Gastroesophageal sphincter (tissue), 4 donors: Measurements from ENCODE around the gene TPGS2. TPM values are rescaled to one million over a fixed set of nuclear protein-coding genes. Genes with fewer than 3 reads are reported as not detected.

Experiments
- ATAC-seq: fragments of 150-250 bp; one replicate; pipeline ENCODE4 v1.9.1; 2016; ENCODE audit warnings: mild to moderate bottlenecking, moderate library complexity
- H3K27ac ChIP-seq, 4 donors: fragments of 200-600 bp; sonication (generic) in 3 of 4; 1 replicate in 3 of 4; 2 replicates in 1 of 4; pipeline ENCODE4 v1.5.1; 2016 to 2019
- H3K27me3 ChIP-seq: fragments of 200-600 bp; sonication (generic); one replicate; pipeline ENCODE4 v1.5.1; 2019
- H3K36me3 ChIP-seq, 2 donors: fragments of 200-600 bp; sonication (generic); one replicate each; pipeline ENCODE4 v1.5.1; 2019; ENCODE audit warnings: control low read depth in 1 of 2
- H3K4me1 ChIP-seq, 3 donors: fragments of 200-600 bp; sonication (generic); 1 replicate in 2 of 3; 2 replicates in 1 of 3; pipeline ENCODE4 v1.5.1; 2016 to 2019; ENCODE audit warnings: control low read depth in 2 of 3
- H3K4me3 ChIP-seq, 2 donors: fragments of 200-600 bp; sonication (generic); one replicate each; pipeline ENCODE4 v1.5.1; 2019; ENCODE audit warnings: mild to moderate bottlenecking in 1 of 2, moderate library complexity in 1 of 2
- H3K9me3 ChIP-seq, 3 donors: fragments of 200-600 bp; sonication (generic); one replicate each; pipeline ENCODE4 v1.5.1; 2017 to 2019; ENCODE audit warnings: control low read depth in 2 of 3
- EP300 ChIP-seq: sonication (generic); formaldehyde crosslinking; IDR thresholded peaks from one replicate; pipeline ENCODE4 v1.6.1; 2017; ENCODE audit warnings: antibody characterized with exemption, mild to moderate bottlenecking
- POLR2A ChIP-seq, 2 donors: fragments of 450-650 bp; IDR thresholded peaks; one replicate each; pipeline ENCODE4 v1.6.1; 2017; ENCODE audit warnings: antibody characterized with exemption in 2 of 2, mild to moderate bottlenecking in 2 of 2, moderate library complexity in 1 of 2
- POLR2AphosphoS5 ChIP-seq: sonication (generic); formaldehyde crosslinking; IDR thresholded peaks from one replicate; pipeline ENCODE4 v1.6.1; 2017; ENCODE audit warnings: antibody characterized with exemption
- WGBS, 2 donors: methylation state at CpG; one replicate each; pipeline ENCODE4 v1.1.5; 2018; ENCODE audit warnings: low coverage in 1 of 2; 5-methylcytosine and 5-hydroxymethylcytosine counted together
- total RNA-seq, 4 donors: library from RNA; depleted of rRNA; stranded (reverse); fragments of >200 nt; gene quantifications; one replicate each; pipeline ENCODE4 v1.1.0, GENCODE V29; 2016
- TF ChIP-seq, protein P1 (sequence below), 4 experiments: fragments of 200-600 bp in 2 of 4; fragments of 450-650 bp in 2 of 4; sonication (generic) in 1 of 4; IDR thresholded peaks; one replicate each; pipeline ENCODE4 v1.5.1; 2017 to 2019; ENCODE audit warnings: antibody characterized with exemption in 4 of 4, mild to moderate bottlenecking in 2 of 4, moderate library complexity in 2 of 4

Gene TPGS2
- total RNA-seq, 4 donors from 2014 or later, result 56.8 to 226 (median 73.4) TPM

- Histone ChIP-seq H3K36me3 (peaks cover 0 to 36% of the 10 kb centered on the region in 2 donors), H3K27ac (no peak overlapping the region), H3K9me3 (no peaks in the 10 kb centered on the region), H3K4me1 (peaks cover 0 to 7% (median 0%) of the 10 kb centered on the region in 3 donors), H3K27me3 (no peaks in the 10 kb centered on the region), H3K4me3 (no peak overlapping the region)
- 65 to 76% methylated on average over 1 of the region's 1 CpG for WGBS, 2 donors
- no peak for ATAC-seq
- TF ChIP-seq POLR2AphosphoS5 (no peak), POLR2A (IDR thresholded peaks at IDR 0.05) (no peak), EP300 (no peak)
- TF ChIP-seq, protein P1, sequence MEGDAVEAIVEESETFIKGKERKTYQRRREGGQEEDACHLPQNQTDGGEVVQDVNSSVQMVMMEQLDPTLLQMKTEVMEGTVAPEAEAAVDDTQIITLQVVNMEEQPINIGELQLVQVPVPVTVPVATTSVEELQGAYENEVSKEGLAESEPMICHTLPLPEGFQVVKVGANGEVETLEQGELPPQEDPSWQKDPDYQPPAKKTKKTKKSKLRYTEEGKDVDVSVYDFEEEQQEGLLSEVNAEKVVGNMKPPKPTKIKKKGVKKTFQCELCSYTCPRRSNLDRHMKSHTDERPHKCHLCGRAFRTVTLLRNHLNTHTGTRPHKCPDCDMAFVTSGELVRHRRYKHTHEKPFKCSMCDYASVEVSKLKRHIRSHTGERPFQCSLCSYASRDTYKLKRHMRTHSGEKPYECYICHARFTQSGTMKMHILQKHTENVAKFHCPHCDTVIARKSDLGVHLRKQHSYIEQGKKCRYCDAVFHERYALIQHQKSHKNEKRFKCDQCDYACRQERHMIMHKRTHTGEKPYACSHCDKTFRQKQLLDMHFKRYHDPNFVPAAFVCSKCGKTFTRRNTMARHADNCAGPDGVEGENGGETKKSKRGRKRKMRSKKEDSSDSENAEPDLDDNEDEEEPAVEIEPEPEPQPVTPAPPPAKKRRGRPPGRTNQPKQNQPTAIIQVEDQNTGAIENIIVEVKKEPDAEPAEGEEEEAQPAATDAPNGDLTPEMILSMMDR (IDR thresholded peaks at IDR 0.05), result no peak
Observed at GRCh38 chr18:36835927-36836326, 7.1 kb upstream of the TPGS2 start.

GRCh38 chr18:36833120-36833519, 4.3 kb upstream of the TPGS2 start:
- Histone ChIP-seq H3K27me3 (no peaks in the 10 kb centered on the region), H3K4me3 (no peak overlapping the region), H3K36me3 (peaks cover 0 to 15% of the 10 kb centered on the region in 2 donors), H3K27ac (no peak overlapping the region), H3K9me3 (no peaks in the 10 kb centered on the region), H3K4me1 (peaks cover 0 to 19% (median 0%) of the 10 kb centered on the region in 3 donors)
- ATAC-seq, result no peak
- 84 to 100% methylated on average over 1 to 2 of the region's 2 CpGs for WGBS, 2 donors
- no peak for TF ChIP-seq EP300
- TF ChIP-seq, protein P1 (IDR thresholded peaks at IDR 0.05), result no peak
- no peak for TF ChIP-seq POLR2A (IDR thresholded peaks at IDR 0.05)
- TF ChIP-seq POLR2AphosphoS5, result no peak

DNA sequence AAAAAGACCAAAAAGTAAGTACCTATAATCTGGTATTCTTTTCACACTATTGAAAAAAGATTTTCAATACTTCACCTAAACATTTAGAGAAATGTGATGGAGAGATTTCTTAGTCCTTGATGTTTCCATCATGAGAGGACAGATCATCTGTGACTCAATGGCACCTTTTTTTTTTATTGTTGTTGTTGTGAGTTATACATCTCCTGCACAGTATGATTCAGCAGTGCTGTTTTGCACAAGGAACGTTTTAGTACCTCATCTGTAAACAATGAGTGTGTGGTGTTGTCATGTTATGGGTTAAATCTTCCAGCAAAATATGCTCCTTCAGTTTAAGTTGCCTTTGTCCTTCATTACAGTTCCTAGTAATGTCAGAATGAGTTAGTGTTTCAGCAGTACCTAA, 2.3 kb upstream of the TPGS2 start:
- Histone ChIP-seq H3K36me3 (peaks cover 0 to 14% of the 10 kb centered on the region in 2 donors), H3K9me3 (no peaks in the 10 kb centered on the region), H3K4me3 (no peak overlapping the region), H3K27ac (no peak overlapping the region), H3K4me1 (peaks cover 0 to 29% (median 0%) of the 10 kb centered on the region in 3 donors), H3K27me3 (no peaks in the 10 kb centered on the region)
- WGBS, 2 donors, result 17 to 33% methylated on average over 1 of the region's 1 CpG
- TF ChIP-seq POLR2AphosphoS5 (no peak), EP300 (no peak)
- TF ChIP-seq, protein P1 (IDR thresholded peaks at IDR 0.05), result no peak
- ATAC-seq, result no peak

- Histone ChIP-seq H3K27ac (peak overlapping the region in 3 of 4 donors; percentile 89 to 93 (median 90)), H3K27me3 (no peaks in the 10 kb centered on the region), H3K36me3 (peaks cover 0 to 4% of the 10 kb centered on the region in 2 donors), H3K4me1 (peaks cover 0 to 29% (median 0%) of the 10 kb centered on the region in 3 donors), H3K4me3 (peak overlapping the region; percentile 51 to 70), H3K9me3 (no peaks in the 10 kb centered on the region)
- WGBS, 2 donors, result 11 to 14% methylated on average over 1 of the region's 1 CpG
- no peak for ATAC-seq
- TF ChIP-seq, protein P1 (IDR thresholded peaks at IDR 0.05), result no peak
- no peak for TF ChIP-seq POLR2AphosphoS5
- no peak for TF ChIP-seq EP300
- TF ChIP-seq POLR2A (IDR thresholded peaks at IDR 0.05), result no peak
Observed at GRCh38 chr18:36830158-36830495, 1.3 kb upstream of the TPGS2 start.

DNA sequence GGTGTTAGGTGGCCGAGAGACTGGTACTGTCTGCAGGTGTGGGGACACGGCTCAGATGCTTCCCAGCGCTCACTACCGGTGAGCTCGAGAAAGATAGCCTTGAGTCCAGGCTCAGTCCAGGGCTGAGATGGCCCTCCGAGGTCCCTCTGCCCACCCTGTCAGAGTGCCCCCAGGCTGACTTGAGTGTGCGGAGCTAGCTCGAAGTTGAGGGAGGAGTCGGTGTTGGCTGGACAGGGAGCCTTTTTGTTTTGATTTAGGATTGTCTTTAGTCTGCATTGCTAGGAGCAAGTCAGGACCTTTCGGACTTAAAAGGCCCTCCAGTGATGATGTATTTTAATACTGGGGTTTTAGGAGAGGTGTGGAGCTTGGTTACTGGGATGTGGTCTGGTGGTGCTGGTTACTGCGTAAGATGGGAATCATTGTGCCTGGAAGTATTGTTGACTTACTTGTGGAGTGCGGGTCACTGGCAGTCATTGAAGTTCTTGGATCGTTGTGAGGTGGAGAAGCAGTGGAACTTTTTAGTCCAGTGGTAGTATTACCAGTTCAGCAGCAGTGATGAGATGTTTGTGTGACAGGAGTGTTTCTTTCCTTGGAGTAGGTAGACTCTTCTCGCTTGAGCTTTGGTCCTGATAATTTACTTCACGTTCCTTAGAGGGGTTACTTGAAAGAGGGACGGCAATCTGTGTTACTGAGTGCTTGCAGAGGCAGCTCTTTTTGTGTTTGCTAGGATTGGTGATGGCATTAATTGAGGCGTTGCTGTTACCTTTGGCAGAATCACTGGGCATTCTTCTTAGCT, 758 bp upstream of the TPGS2 start:
- 14 to 16% methylated on average over 6 to 10 of the region's 17 CpGs for WGBS, 2 donors
- H3K4me1 ChIP-seq, result peaks cover 0 to 29% (median 0%) of the 10 kb centered on the region in 3 donors
- no peaks in the 10 kb centered on the region for H3K9me3 ChIP-seq
- H3K27ac ChIP-seq, result peak overlapping the region; percentile 9 to 93 (median 90)
- H3K36me3 ChIP-seq, result no peaks in the 10 kb centered on the region
- peak; percentile 33 for ATAC-seq
- H3K27me3 ChIP-seq, result no peaks in the 10 kb centered on the region
- no peak for TF ChIP-seq POLR2AphosphoS5
- TF ChIP-seq POLR2A (IDR thresholded peaks at IDR 0.05), result no peak
- no peak for TF ChIP-seq EP300
- TF ChIP-seq, protein P1 (IDR thresholded peaks at IDR 0.05), result no peak
- peak overlapping the region; percentile 51 to 70 for H3K4me3 ChIP-seq
